GM12878 (cell line): ENCODE data around the gene KRT34. TPM values are rescaled to one million over a fixed set of nuclear protein-coding genes. Genes with fewer than 3 reads are reported as not detected.

Experiments
- ATAC-seq: fragments of 200-7000 bp; cut with Tn5 transposase; 3 replicates; pipeline ENCODE4 v1.9.1; 2020; ENCODE audit warnings: mild to moderate bottlenecking, moderate library complexity
- BruUV-seq: library from RNA; stranded (reverse); fragments of 400-500 nt; replicated peaks from 2 replicates; lab custom pipeline; 2021; lab: Mats Ljungman, UMichigan
- CTCF ChIA-PET: fragments of 300-600 bp; sonication (Branson Sonifier 250); formaldehyde crosslinking; extraction: SDS; loops from one replicate; lab custom pipeline; 2021; ENCODE audit warnings: inconsistent platforms; lab: Yijun Ruan, JAX
- POLR2A ChIA-PET: fragments of 350-600 bp; formaldehyde crosslinking; extraction: SDS; loops from one replicate; lab custom pipeline; 2021; ENCODE audit warnings: inconsistent platforms; lab: Charles Lee
- RAD21 ChIA-PET: fragments of 300-600 bp; sonication (Branson Sonifier 250); formaldehyde crosslinking; loops from one replicate; lab custom pipeline; 2023; ENCODE audit warnings: antibody characterized with exemption; ENCODE audit not compliant: unreplicated experiment; lab: Charles Lee
- SMC1A ChIA-PET: fragments of 300-600 bp; sonication (Branson Sonifier 250); formaldehyde crosslinking; loops from one replicate; lab custom pipeline; 2023; ENCODE audit not compliant: unreplicated experiment, uncharacterized antibody; lab: Charles Lee
- DNase-seq: peaks from one replicate; pipeline ENCODE4 v3.0.0-alpha.2; 2011; ENCODE audit warnings: low read depth, low spot score
- FAIRE-seq: peaks from 3 replicates; lab custom pipeline; 2011; peaks lifted over from hg19 to GRCh38; lab: Jason Lieb, UNC
- H2AFZ ChIP-seq: 2 replicates; pipeline ENCODE4 v1.6.0; 2011; ENCODE audit warnings: low read depth, low read length, control low read depth; ENCODE audit not compliant: control insufficient read depth
- H3K27ac ChIP-seq: 2 replicates; pipeline ENCODE4 v1.5.1; 2011; ENCODE audit warnings: control low read depth; ENCODE audit not compliant: control insufficient read depth, insufficient read depth
- H3K27me3 ChIP-seq, 2 experiments: replicated peaks in 1 of 2; 2 replicates each; pipeline versions ENCODE4 v1.6.0 to v1.6.1; 2011; ENCODE audit warnings: low read length in 1 of 2; ENCODE audit not compliant: control insufficient read depth in 2 of 2, insufficient read depth in 2 of 2
- H3K36me3 ChIP-seq, 2 experiments: 2 replicates each; pipeline ENCODE4 v1.5.1; 2011; ENCODE audit warnings: low read length in 1 of 2; ENCODE audit not compliant: control insufficient read depth in 2 of 2, insufficient read depth in 2 of 2
- H3K4me1 ChIP-seq: 2 replicates; pipeline ENCODE4 v1.6.1; 2011; ENCODE audit warnings: mild to moderate bottlenecking, low read length, moderate library complexity, mixed read lengths; ENCODE audit not compliant: control insufficient read depth, insufficient read depth
- H3K4me2 ChIP-seq: 2 replicates; pipeline ENCODE4 v1.6.0; 2011; ENCODE audit warnings: control low read depth; ENCODE audit not compliant: control insufficient read depth, insufficient read depth
- H3K4me3 ChIP-seq: fragments of 200-600 bp; sonication (generic); 2 replicates; pipeline ENCODE4 v1.5.1; 2016
- H3K79me2 ChIP-seq: 2 replicates; pipeline ENCODE4 v1.6.0; 2011; ENCODE audit warnings: low read length; ENCODE audit not compliant: control insufficient read depth, insufficient read depth
- H3K9ac ChIP-seq: 2 replicates; pipeline ENCODE4 v1.8.0; 2011; ENCODE audit warnings: low read length, control low read depth, mixed read lengths; ENCODE audit not compliant: control insufficient read depth, insufficient read depth
- H3K9me3 ChIP-seq: replicated peaks from 3 replicates; pipeline ENCODE4 v1.5.1; 2011; ENCODE audit warnings: mild to moderate bottlenecking, low read length; ENCODE audit not compliant: control insufficient read depth, insufficient read depth
- H4K20me1 ChIP-seq: 2 replicates; pipeline ENCODE4 v1.6.0; 2011; ENCODE audit not compliant: control insufficient read depth, insufficient read depth
- BACH1 ChIP-seq: fragments of 450-650 bp; IDR thresholded peaks from 2 replicates; pipeline ENCODE4 v1.6.1; 2017; ENCODE audit warnings: mild to moderate bottlenecking, borderline replicate concordance
- CREB1 ChIP-seq: IDR thresholded peaks from 2 replicates; pipeline ENCODE4 v1.6.1; 2012; ENCODE audit warnings: low read depth, mild to moderate bottlenecking, inconsistent platforms
- EZH2 ChIP-seq: IDR thresholded peaks from 2 replicates; pipeline ENCODE4 v1.6.1; 2012; ENCODE audit warnings: low read depth, mild to moderate bottlenecking, control low read depth, inconsistent platforms, low read length, borderline replicate concordance; ENCODE audit not compliant: control insufficient read depth
- GABPA ChIP-seq: IDR thresholded peaks from 2 replicates; pipeline ENCODE4 v1.6.1; 2014; ENCODE audit warnings: antibody characterized with exemption, low read depth, mild to moderate bottlenecking, inconsistent platforms
- GATAD2B ChIP-seq: fragments of 450-650 bp; conservative IDR thresholded peaks from 2 replicates; pipeline ENCODE4 v1.6.1; 2017; ENCODE audit warnings: low read depth, mild to moderate bottlenecking, moderate library complexity
- IRF4 ChIP-seq: IDR thresholded peaks from 2 replicates; pipeline ENCODE4 v1.6.1; 2011; ENCODE audit warnings: low read depth, low read length
- MEF2A ChIP-seq: IDR thresholded peaks from 2 replicates; pipeline ENCODE4 v1.6.1; 2011; ENCODE audit warnings: low read depth, mild to moderate bottlenecking, low read length, moderate library complexity; ENCODE audit not compliant: insufficient read depth
- NFIC ChIP-seq: IDR thresholded peaks from 2 replicates; pipeline ENCODE4 v1.6.1; 2012; ENCODE audit warnings: low read depth, mild to moderate bottlenecking, inconsistent platforms, low read length, moderate library complexity
- RAD21 ChIP-seq: IDR thresholded peaks from 2 replicates; pipeline ENCODE4 v1.6.1; 2011; ENCODE audit warnings: mild to moderate bottlenecking, low read depth, low read length, moderate library complexity; ENCODE audit not compliant: insufficient read depth
- RBBP5 ChIP-seq: fragments of 200-600 bp; sonication (generic); conservative IDR thresholded peaks from 2 replicates; pipeline ENCODE4 v1.6.1; 2016
- RELA ChIP-seq: fragments of 450-650 bp; IDR thresholded peaks from 2 replicates; pipeline ENCODE4 v1.8.0; 2014; ENCODE audit warnings: borderline replicate concordance; ENCODE audit not compliant: partially characterized antibody
- SREBF1 ChIP-seq: IDR thresholded peaks from 2 replicates; pipeline ENCODE4 v1.6.1; 2012; ENCODE audit warnings: mild to moderate bottlenecking, low read length
- SREBF2 ChIP-seq: IDR thresholded peaks from 2 replicates; pipeline ENCODE4 v1.6.1; 2012; ENCODE audit warnings: mild to moderate bottlenecking, low read length
- WGBS: methylation state at CpG from one replicate; pipeline ENCODE4 v1.1.6; 2016; ENCODE audit warnings: low lambda C conversion rate; ENCODE audit not compliant: insufficient replicate concordance, insufficient coverage; ENCODE audit errors: missing lambda C conversion rate; 5-methylcytosine and 5-hydroxymethylcytosine counted together
- in situ Hi-C: fragments of 300-500 bp; cut with MboI; formaldehyde crosslinking; loops from 9 replicates; pipeline ENCODE4 v1.14.3; 2018; ENCODE audit warnings: mixed read lengths
- intact Hi-C: fragments of 100-400 bp; cut with micrococcal nuclease; formaldehyde crosslinking; loops from one replicate; pipeline ENCODE4 v1.14.2; 2022; ENCODE audit not compliant: unreplicated experiment
- polyA plus RNA-seq, 11 experiments: library from polyadenylated mRNA; depleted of rRNA in 4 of 11; unstranded in 6 of 11; stranded (reverse) in 5 of 11; fragments of >200 nt; fragmentation: Nextera tagmentation in 4 of 11; fragmentation: Illumina TruSeq in 1 of 11; extraction: Ambion mirVana in 4 of 11; extraction: Trizol in 1 of 11; gene quantifications; 1 replicate in 1 of 11; 2 replicates in 10 of 11; pipeline versions ENCODE4 v1.2.1 to v1.2.3, GENCODE V29; 2011 to 2016; ENCODE audit warnings: inconsistent platforms in 2 of 11, missing spikeins in 2 of 11, low read depth in 1 of 11
- total RNA-seq, 4 experiments: library from RNA; depleted of rRNA in 3 of 4; stranded (reverse); fragments of >200 nt in 3 of 4; fragmentation: Illumina TruSeq in 1 of 4; extraction: Trizol in 1 of 4; gene quantifications; 2 replicates each; pipeline versions ENCODE4 v1.2.1 to v1.2.3, GENCODE V29; 2013 to 2021
- TF ChIP-seq, protein P1 (sequence below): fragments of 450-650 bp; IDR thresholded peaks from 2 replicates; pipeline ENCODE4 v1.6.1; 2017; ENCODE audit warnings: mild to moderate bottlenecking, moderate library complexity
- TF ChIP-seq, protein P2 (sequence below), 3 experiments: IDR thresholded peaks in 2 of 3; conservative IDR thresholded peaks in 1 of 3; 2 replicates each; pipeline ENCODE4 v1.5.1; 2011; ENCODE audit warnings: low read depth in 3 of 3, low read length in 3 of 3, mild to moderate bottlenecking in 3 of 3, control low read depth in 2 of 3, moderate library complexity in 2 of 3, inconsistent platforms in 1 of 3, mixed read lengths in 1 of 3; ENCODE audit not compliant: control insufficient read depth in 2 of 3, insufficient read depth in 1 of 3; ENCODE audit errors: extremely low read depth in 1 of 3
- TF ChIP-seq, protein P3 (sequence below): fragments of 450-650 bp; formaldehyde crosslinking; IDR thresholded peaks from 2 replicates; pipeline ENCODE4 v1.5.0; 2022; ENCODE audit warnings: mild to moderate bottlenecking, missing genetic modification characterization

KRT34 gene
- total and polyA plus RNA-seq, 10 of the 15 experiments (the other 5 are each of a cell fraction or from before 2014, with no cell fraction given) = not detected

DNA sequence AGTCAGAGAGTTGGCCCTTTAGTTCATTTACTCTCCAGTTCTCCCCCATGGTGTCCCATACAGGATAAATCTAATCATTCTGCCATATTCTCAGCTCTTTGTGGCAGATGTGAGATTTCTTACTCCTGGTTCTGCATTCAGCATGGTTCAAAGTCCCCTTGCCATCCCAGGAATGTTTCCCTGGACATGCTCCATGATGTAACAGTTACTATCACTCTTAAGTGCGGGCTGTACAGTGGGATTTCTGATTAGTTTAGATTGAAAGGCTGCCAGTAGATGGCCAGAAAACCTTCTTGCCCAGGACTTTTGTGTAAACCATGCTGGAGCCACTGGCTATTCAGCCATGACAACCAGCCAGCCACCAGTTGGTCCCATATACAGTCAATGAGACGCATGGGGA lies 31.9 kb upstream of the KRT34 start:
- H3K27me3 ChIP-seq = peaks cover 0 to 2% of the 10 kb centered on the region in 2 experiments; a peak in 1 of 4 replicates
- no peak overlapping the region for H2AFZ ChIP-seq
- BruUV-seq = no TSS peak
- H3K36me3 ChIP-seq = no peaks in the 10 kb centered on the region
- no peaks in the 10 kb centered on the region for H4K20me1 ChIP-seq
- no peak for TF ChIP-seq GABPA
- TF ChIP-seq IRF4 = no peak
- TF ChIP-seq RBBP5 = no peak
- no peak for TF ChIP-seq SREBF2
- TF ChIP-seq BACH1 = no peak
- TF ChIP-seq RAD21 = no peak
- TF ChIP-seq, protein P1, sequence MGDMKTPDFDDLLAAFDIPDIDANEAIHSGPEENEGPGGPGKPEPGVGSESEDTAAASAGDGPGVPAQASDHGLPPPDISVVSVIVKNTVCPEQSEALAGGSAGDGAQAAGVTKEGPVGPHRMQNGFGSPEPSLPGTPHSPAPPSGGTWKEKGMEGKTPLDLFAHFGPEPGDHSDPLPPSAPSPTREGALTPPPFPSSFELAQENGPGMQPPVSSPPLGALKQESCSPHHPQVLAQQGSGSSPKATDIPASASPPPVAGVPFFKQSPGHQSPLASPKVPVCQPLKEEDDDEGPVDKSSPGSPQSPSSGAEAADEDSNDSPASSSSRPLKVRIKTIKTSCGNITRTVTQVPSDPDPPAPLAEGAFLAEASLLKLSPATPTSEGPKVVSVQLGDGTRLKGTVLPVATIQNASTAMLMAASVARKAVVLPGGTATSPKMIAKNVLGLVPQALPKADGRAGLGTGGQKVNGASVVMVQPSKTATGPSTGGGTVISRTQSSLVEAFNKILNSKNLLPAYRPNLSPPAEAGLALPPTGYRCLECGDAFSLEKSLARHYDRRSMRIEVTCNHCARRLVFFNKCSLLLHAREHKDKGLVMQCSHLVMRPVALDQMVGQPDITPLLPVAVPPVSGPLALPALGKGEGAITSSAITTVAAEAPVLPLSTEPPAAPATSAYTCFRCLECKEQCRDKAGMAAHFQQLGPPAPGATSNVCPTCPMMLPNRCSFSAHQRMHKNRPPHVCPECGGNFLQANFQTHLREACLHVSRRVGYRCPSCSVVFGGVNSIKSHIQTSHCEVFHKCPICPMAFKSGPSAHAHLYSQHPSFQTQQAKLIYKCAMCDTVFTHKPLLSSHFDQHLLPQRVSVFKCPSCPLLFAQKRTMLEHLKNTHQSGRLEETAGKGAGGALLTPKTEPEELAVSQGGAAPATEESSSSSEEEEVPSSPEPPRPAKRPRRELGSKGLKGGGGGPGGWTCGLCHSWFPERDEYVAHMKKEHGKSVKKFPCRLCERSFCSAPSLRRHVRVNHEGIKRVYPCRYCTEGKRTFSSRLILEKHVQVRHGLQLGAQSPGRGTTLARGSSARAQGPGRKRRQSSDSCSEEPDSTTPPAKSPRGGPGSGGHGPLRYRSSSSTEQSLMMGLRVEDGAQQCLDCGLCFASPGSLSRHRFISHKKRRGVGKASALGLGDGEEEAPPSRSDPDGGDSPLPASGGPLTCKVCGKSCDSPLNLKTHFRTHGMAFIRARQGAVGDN = no peak
- TF ChIP-seq, protein P2, sequence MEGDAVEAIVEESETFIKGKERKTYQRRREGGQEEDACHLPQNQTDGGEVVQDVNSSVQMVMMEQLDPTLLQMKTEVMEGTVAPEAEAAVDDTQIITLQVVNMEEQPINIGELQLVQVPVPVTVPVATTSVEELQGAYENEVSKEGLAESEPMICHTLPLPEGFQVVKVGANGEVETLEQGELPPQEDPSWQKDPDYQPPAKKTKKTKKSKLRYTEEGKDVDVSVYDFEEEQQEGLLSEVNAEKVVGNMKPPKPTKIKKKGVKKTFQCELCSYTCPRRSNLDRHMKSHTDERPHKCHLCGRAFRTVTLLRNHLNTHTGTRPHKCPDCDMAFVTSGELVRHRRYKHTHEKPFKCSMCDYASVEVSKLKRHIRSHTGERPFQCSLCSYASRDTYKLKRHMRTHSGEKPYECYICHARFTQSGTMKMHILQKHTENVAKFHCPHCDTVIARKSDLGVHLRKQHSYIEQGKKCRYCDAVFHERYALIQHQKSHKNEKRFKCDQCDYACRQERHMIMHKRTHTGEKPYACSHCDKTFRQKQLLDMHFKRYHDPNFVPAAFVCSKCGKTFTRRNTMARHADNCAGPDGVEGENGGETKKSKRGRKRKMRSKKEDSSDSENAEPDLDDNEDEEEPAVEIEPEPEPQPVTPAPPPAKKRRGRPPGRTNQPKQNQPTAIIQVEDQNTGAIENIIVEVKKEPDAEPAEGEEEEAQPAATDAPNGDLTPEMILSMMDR (IDR thresholded peaks at IDR 0.05 in 2 of 3, conservative IDR thresholded peaks at IDR 0.05 in 1 of 3; ENCODE audit: control insufficient read depth in 2 of 3, extremely low read depth in 1 of 3, insufficient read depth in 1 of 3, low read depth in 3 of 3, low read length in 3 of 3) = no peak
- no peak for TF ChIP-seq NFIC
- TF ChIP-seq CREB1 = no peak
- TF ChIP-seq EZH2 = no peak
- TF ChIP-seq GATAD2B = no peak
- TF ChIP-seq, protein P3, sequence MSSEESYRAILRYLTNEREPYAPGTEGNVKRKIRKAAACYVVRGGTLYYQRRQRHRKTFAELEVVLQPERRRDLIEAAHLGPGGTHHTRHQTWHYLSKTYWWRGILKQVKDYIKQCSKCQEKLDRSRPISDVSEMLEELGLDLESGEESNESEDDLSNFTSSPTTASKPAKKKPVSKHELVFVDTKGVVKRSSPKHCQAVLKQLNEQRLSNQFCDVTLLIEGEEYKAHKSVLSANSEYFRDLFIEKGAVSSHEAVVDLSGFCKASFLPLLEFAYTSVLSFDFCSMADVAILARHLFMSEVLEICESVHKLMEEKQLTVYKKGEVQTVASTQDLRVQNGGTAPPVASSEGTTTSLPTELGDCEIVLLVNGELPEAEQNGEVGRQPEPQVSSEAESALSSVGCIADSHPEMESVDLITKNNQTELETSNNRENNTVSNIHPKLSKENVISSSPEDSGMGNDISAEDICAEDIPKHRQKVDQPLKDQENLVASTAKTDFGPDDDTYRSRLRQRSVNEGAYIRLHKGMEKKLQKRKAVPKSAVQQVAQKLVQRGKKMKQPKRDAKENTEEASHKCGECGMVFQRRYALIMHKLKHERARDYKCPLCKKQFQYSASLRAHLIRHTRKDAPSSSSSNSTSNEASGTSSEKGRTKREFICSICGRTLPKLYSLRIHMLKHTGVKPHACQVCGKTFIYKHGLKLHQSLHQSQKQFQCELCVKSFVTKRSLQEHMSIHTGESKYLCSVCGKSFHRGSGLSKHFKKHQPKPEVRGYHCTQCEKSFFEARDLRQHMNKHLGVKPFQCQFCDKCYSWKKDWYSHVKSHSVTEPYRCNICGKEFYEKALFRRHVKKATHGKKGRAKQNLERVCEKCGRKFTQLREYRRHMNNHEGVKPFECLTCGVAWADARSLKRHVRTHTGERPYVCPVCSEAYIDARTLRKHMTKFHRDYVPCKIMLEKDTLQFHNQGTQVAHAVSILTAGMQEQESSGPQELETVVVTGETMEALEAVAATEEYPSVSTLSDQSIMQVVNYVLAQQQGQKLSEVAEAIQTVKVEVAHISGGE (CRISPR knock-in tag) = no peak
- TF ChIP-seq RELA = no peak
- TF ChIP-seq MEF2A = no peak
- TF ChIP-seq SREBF1 = no peak
- no peaks in the 10 kb centered on the region for H3K4me1 ChIP-seq
- intact Hi-C loops = no loop called here
- POLR2A ChIA-PET = no interaction called here
- DNase-seq = no peak
- no peaks in the 10 kb centered on the region for H3K9me3 ChIP-seq
- no peak overlapping the region for H3K9ac ChIP-seq
- RAD21 ChIA-PET = no interaction called here
- 25% methylated on average over 2 of the region's 2 CpGs for WGBS
- in situ Hi-C loops = no loop called here
- H3K4me3 ChIP-seq = no peak overlapping the region
- no peaks in the 10 kb centered on the region for H3K79me2 ChIP-seq
- FAIRE-seq = no peak
- ATAC-seq = no peak
- H3K27ac ChIP-seq = no peak overlapping the region
- CTCF ChIA-PET = interaction anchor here (0.6 to 1.4 kb wide), 3 partner anchors 10 to 18 kb away, joined by 3 to 6 read pairs (median 4); no protein-coding TSS in a partner anchor
- SMC1A ChIA-PET = interaction anchor here (0.9 kb wide), 1 partner anchor 74 kb away, joined by 4 read pairs; no protein-coding TSS in a partner anchor
- no peak overlapping the region for H3K4me2 ChIP-seq
